ENCODE measurements around the gene LMBR1. TPM values are rescaled to one million over a fixed set of nuclear protein-coding genes. Genes with fewer than 3 reads are reported as not detected.
A peak's percentile ranks its signal among the peaks of the same experiment; 100 is the strongest.

LMBR1 gene
- total and polyA plus RNA-seq, 2 of the 13 experiments (the other 11 are each of a cell fraction or from before 2014, with no cell fraction given): 20.9 to 39.6 TPM

GRCh38 chr7:156747718-156748117, 145.3 kb downstream of the LMBR1 start (continued):
- TF ChIP-seq ZBTB26 (CRISPR knock-in tag; IDR thresholded peaks at IDR 0.05; ENCODE audit: borderline replicate concordance): no peak
- TF ChIP-seq THYN1 (CRISPR knock-in tag; IDR thresholded peaks at IDR 0.05; ENCODE audit: borderline replicate concordance, low read depth): no peak
- 0 out of 4 replicates have a peak, but pooled peaks of 1 of the 2 experiments have one; percentile 46 for TF ChIP-seq KLF16 (CRISPR knock-in tag; IDR thresholded peaks at IDR 0.05)
- TF ChIP-seq SOX13 (IDR thresholded peaks at IDR 0.05): no peak
- TF ChIP-seq SOX13 (CRISPR knock-in tag; conservative IDR thresholded peaks at IDR 0.05 in 1 of 2, IDR thresholded peaks at IDR 0.05 in 1 of 2): peak in 1 of 2 experiments; percentile 79; a peak in 2 of 4 replicates
- TF ChIP-seq ZNF224 (CRISPR knock-in tag; IDR thresholded peaks at IDR 0.05): no peak
- TF ChIP-seq RFXANK (CRISPR knock-in tag; IDR thresholded peaks at IDR 0.05): no peak
- 0 out of 2 replicates have a peak, but pooled peaks have one; percentile 29 for TF ChIP-seq HOMEZ (CRISPR knock-in tag; IDR thresholded peaks at IDR 0.05; ENCODE audit: low read depth)
- no peak for TF ChIP-seq LCORL (IDR thresholded peaks at IDR 0.05)
- no peak for TF ChIP-seq LCORL (CRISPR knock-in tag; IDR thresholded peaks at IDR 0.05)
- TF ChIP-seq ZNF232 (CRISPR knock-in tag; IDR thresholded peaks at IDR 0.05; ENCODE audit: borderline replicate concordance): no peak
- no peak for TF ChIP-seq ZNF790 (CRISPR knock-in tag; IDR thresholded peaks at IDR 0.05; ENCODE audit: borderline replicate concordance)
- no peak for TF ChIP-seq ZNF607 (CRISPR knock-in tag; IDR thresholded peaks at IDR 0.05; ENCODE audit: borderline replicate concordance)
- no peak for TF ChIP-seq RBFOX2 (IDR thresholded peaks at IDR 0.05; ENCODE audit: low read depth, low read length)
- TF ChIP-seq GABPA (IDR thresholded peaks at IDR 0.05; ENCODE audit: low read depth, low read length): no peak
- no peak for TF ChIP-seq GABPA (CRISPR knock-in tag; IDR thresholded peaks at IDR 0.05; ENCODE audit: low read depth)
- TF ChIP-seq ASH2L (IDR thresholded peaks at IDR 0.05; ENCODE audit: insufficient read length, low read depth, low read length): no peak
- no peak for TF ChIP-seq STAT5B (CRISPR knock-in tag; IDR thresholded peaks at IDR 0.05)
- no peak for TF ChIP-seq YY1 (IDR thresholded peaks at IDR 0.05; ENCODE audit: insufficient read depth, insufficient replicate concordance, low read depth, low read length)
- no peak; the same call in 1 of the 2 replicates for TF ChIP-seq SALL1 (CRISPR knock-in tag; IDR thresholded peaks at IDR 0.05)
- no peak for TF ChIP-seq POLR2AphosphoS5 (IDR thresholded peaks at IDR 0.05; ENCODE audit: low read depth, low read length)
- TF ChIP-seq KDM6A (CRISPR knock-in tag; IDR thresholded peaks at IDR 0.05; ENCODE audit: low read depth): no peak
- no peak for TF ChIP-seq ZNF549 (CRISPR knock-in tag; IDR thresholded peaks at IDR 0.05)
- TF ChIP-seq NFIC (IDR thresholded peaks at IDR 0.05; ENCODE audit: low read length): peak; percentile 37; the same call in 1 of the 2 replicates
- TF ChIP-seq HNRNPK (IDR thresholded peaks at IDR 0.05; ENCODE audit: low read depth, low read length, poor library complexity, severe bottlenecking): no peak
- TF ChIP-seq ARID5B (CRISPR knock-in tag; IDR thresholded peaks at IDR 0.05): peak; percentile 71
- 0 out of 2 replicates have a peak, but pooled peaks have one; percentile 26 for TF ChIP-seq GFI1 (CRISPR knock-in tag; IDR thresholded peaks at IDR 0.05; ENCODE audit: borderline replicate concordance)

All from HepG2 (cell line).